ENCODE measurements around the gene GRIK4. TPM values are rescaled to one million over a fixed set of nuclear protein-coding genes. Genes with fewer than 3 reads are reported as not detected.
A peak's percentile ranks its signal among the peaks of the same experiment; 100 is the strongest.

The GRIK4 gene
- total RNA-seq, 1 donor from 2014 or later: not detected

GRCh38 chr11:120659076-120659475 lies 147.5 kb downstream of the GRIK4 start:
- no peak for DNase-seq (ENCODE audit: low spot score, unreplicated experiment)
- Mint-ChIP-seq H3K27me3 (peaks cover 28% of the 10 kb centered on the region), H3K4me1 (ENCODE audit: low read depth) (no peaks in the 10 kb centered on the region)

GRCh38 chr11:120660024-120660565 lies 148.5 kb downstream of the GRIK4 start:
- Mint-ChIP-seq H3K4me3 (ENCODE audit: low read depth) (no peak overlapping the region), H3K27ac (no peak overlapping the region)
- no peak for DNase-seq (ENCODE audit: low spot score, unreplicated experiment)

More at GRCh38 chr11:120659076-120659475, 147.5 kb downstream of the GRIK4 start:
- Mint-ChIP-seq H3K36me3 (ENCODE audit: insufficient read depth) (no peaks in the 10 kb centered on the region), H3K27ac (no peak overlapping the region), H3K9me3 (ENCODE audit: low read depth) (no peaks in the 10 kb centered on the region), H3K4me3 (ENCODE audit: low read depth) (no peak overlapping the region)
- TF ChIP-seq CTCF (IDR thresholded peaks at IDR 0.05; ENCODE audit: unreplicated experiment): no peak

GRCh38 chr11:120662071-120662676 lies 150.6 kb downstream of the GRIK4 start:
- Mint-ChIP-seq H3K27ac (no peak overlapping the region), H3K27me3 (peaks cover 34% of the 10 kb centered on the region), H3K9me3 (ENCODE audit: low read depth) (no peaks in the 10 kb centered on the region), H3K4me3 (ENCODE audit: low read depth) (no peak overlapping the region), H3K4me1 (ENCODE audit: low read depth) (no peaks in the 10 kb centered on the region), H3K36me3 (ENCODE audit: insufficient read depth) (no peaks in the 10 kb centered on the region)
- no peak for TF ChIP-seq CTCF (IDR thresholded peaks at IDR 0.05; ENCODE audit: unreplicated experiment)
- no peak for DNase-seq (ENCODE audit: low spot score, unreplicated experiment)

More at GRCh38 chr11:120660024-120660565, 148.5 kb downstream of the GRIK4 start:
- peak; percentile 47 for TF ChIP-seq CTCF (IDR thresholded peaks at IDR 0.05; ENCODE audit: unreplicated experiment)
- Mint-ChIP-seq H3K4me1 (ENCODE audit: low read depth) (no peaks in the 10 kb centered on the region), H3K9me3 (ENCODE audit: low read depth) (no peaks in the 10 kb centered on the region), H3K36me3 (ENCODE audit: insufficient read depth) (no peaks in the 10 kb centered on the region), H3K27me3 (peaks cover 34% of the 10 kb centered on the region)

DNA sequence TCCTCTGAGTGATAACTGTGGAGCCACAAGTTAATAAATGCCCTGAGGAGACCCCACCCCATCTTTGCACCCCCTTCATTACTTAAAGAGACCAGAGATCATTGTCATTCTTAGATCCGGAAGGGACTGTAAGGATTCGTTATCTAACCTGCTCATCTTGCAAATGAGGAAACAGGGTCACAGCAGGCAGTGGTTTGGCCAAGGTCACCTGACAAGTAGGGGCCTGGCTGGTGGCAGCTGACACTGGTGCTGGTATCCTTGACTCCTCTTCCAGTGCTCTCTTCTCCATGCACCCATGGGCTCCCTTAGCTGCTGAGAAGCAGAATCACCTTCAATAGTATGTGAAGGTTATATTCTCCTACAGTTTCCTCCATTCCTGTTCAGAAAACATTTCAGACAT lies 151.6 kb downstream of the GRIK4 start:
- Mint-ChIP-seq H3K9me3 (ENCODE audit: low read depth) (no peaks in the 10 kb centered on the region), H3K27me3 (peaks cover 34% of the 10 kb centered on the region), H3K4me1 (ENCODE audit: low read depth) (no peaks in the 10 kb centered on the region), H3K27ac (no peak overlapping the region), H3K36me3 (ENCODE audit: insufficient read depth) (no peaks in the 10 kb centered on the region), H3K4me3 (ENCODE audit: low read depth) (no peak overlapping the region)
- no peak for TF ChIP-seq CTCF (IDR thresholded peaks at IDR 0.05; ENCODE audit: unreplicated experiment)
- DNase-seq (ENCODE audit: low spot score, unreplicated experiment): no peak

GRCh38 chr11:120666121-120666639 lies 154.6 kb downstream of the GRIK4 start:
- H3K27ac Mint-ChIP-seq: no peak overlapping the region
- no peaks in the 10 kb centered on the region for H3K4me1 Mint-ChIP-seq (ENCODE audit: low read depth)
- H3K4me3 Mint-ChIP-seq (ENCODE audit: low read depth): no peak overlapping the region
- H3K27me3 Mint-ChIP-seq: peaks cover 31% of the 10 kb centered on the region
- no peak for DNase-seq (ENCODE audit: low spot score, unreplicated experiment)
- H3K36me3 Mint-ChIP-seq (ENCODE audit: insufficient read depth): no peaks in the 10 kb centered on the region
- TF ChIP-seq CTCF (IDR thresholded peaks at IDR 0.05; ENCODE audit: unreplicated experiment): no peak
- no peaks in the 10 kb centered on the region for H3K9me3 Mint-ChIP-seq (ENCODE audit: low read depth)
